Limb (tissue), 2 donors: Measurements from ENCODE around the gene NBEA.
"Not testable (repeated sequence)": the region's sequence is repeated elsewhere in the genome, so short reads cannot be mapped to it uniquely, and the experiment has no call there.

Source experiments
- DNase-seq, 2 donors: peaks; one replicate each; pipeline ENCODE4 v3.0.0-alpha.2; 2016; ENCODE audit errors: extremely low spot score in 2 of 2

NBEA gene

GRCh38 chr13:35646056-35646774 lies 704.1 kb downstream of the NBEA start:
- DNase-seq = no peak

GRCh38 chr13:35648201-35648600 lies 706.1 kb downstream of the NBEA start:
- peak in 1 of 2 donors; percentile 59 for DNase-seq

GRCh38 chr13:35649162-35649561 lies 707.1 kb downstream of the NBEA start:
- no peak for DNase-seq

GRCh38 chr13:35659796-35660195 lies 717.7 kb downstream of the NBEA start:
- no peak for DNase-seq

GRCh38 chr13:35664747-35665146 lies 722.7 kb downstream of the NBEA start:
- no peak for DNase-seq

- DNase-seq = no peak
Measured at GRCh38 chr13:35669321-35669720, 727.3 kb downstream of the NBEA start.

GRCh38 chr13:35672611-35673010 lies 730.5 kb downstream of the NBEA start:
- DNase-seq = peak in 1 of 2 donors; percentile 34

- DNase-seq = no peak
Measured at GRCh38 chr13:35675651-35676050, 733.6 kb downstream of the NBEA start.

GRCh38 chr13:35677863-35678262 lies 735.8 kb downstream of the NBEA start:
- DNase-seq = not testable (repeated sequence)

- DNase-seq = no peak
Measured at GRCh38 chr13:35681685-35682084, 739.6 kb downstream of the NBEA start.

- no peak for DNase-seq
Measured at GRCh38 chr13:35684432-35684831, 742.4 kb downstream of the NBEA start.

- DNase-seq = no peak
Measured at GRCh38 chr13:35687336-35687735, 745.3 kb downstream of the NBEA start.

- peak in 1 of 2 donors; percentile 61 for DNase-seq
Measured at GRCh38 chr13:35690581-35691207, 748.6 kb downstream of the NBEA start.

GRCh38 chr13:35693134-35693784 lies 751.2 kb downstream of the NBEA start:
- DNase-seq = peak in 1 of 2 donors; percentile 47

GRCh38 chr13:35694031-35694430 lies 752.0 kb downstream of the NBEA start:
- DNase-seq = no peak

GRCh38 chr13:35694549-35695447 lies 752.7 kb downstream of the NBEA start:
- DNase-seq = no peak

GRCh38 chr13:35695448-35695770 lies 753.3 kb downstream of the NBEA start:
- peak in 1 of 2 donors; percentile 65 for DNase-seq

- DNase-seq = no peak
Measured at GRCh38 chr13:35697186-35697730, 755.2 kb downstream of the NBEA start.

GRCh38 chr13:35698911-35699576 lies 757.0 kb downstream of the NBEA start:
- DNase-seq = no peak

GRCh38 chr13:35699825-35700510 lies 757.9 kb downstream of the NBEA start:
- peak; percentile 58 to 64 for DNase-seq
